IMR-90 (cell line): ENCODE data around the gene SERHL2. TPM values are rescaled to one million over a fixed set of nuclear protein-coding genes. Genes with fewer than 3 reads are reported as not detected.

Experiments
- POLR2A ChIP-seq: IDR thresholded peaks from 2 replicates; pipeline ENCODE4 v1.6.1; 2012; ENCODE audit warnings: mild to moderate bottlenecking, low read depth, low read length
- RCOR1 ChIP-seq: IDR thresholded peaks from 2 replicates; pipeline ENCODE4 v1.6.1; 2012; ENCODE audit warnings: mild to moderate bottlenecking, low read length, improper control_type of control experiment; ENCODE audit not compliant: insufficient replicate concordance
- USF2 ChIP-seq: fragments of 150-350 bp; IDR thresholded peaks from 2 replicates; pipeline ENCODE4 v1.6.1; 2017; ENCODE audit warnings: mild to moderate bottlenecking, antibody characterized with exemption, low read length, low read depth
- polyA plus RNA-seq, 3 experiments: library from polyadenylated mRNA; depleted of rRNA; stranded (reverse); fragments of >200 nt; gene quantifications; 2 replicates each; pipeline ENCODE4 v1.2.3, GENCODE V29; 2012; ENCODE audit warnings: low replicate concordance in 1 of 3
- total RNA-seq: library from RNA; depleted of rRNA; stranded (reverse); fragments of >200 nt; gene quantifications from 2 replicates; pipeline ENCODE4 v1.2.3, GENCODE V29; 2012

The SERHL2 gene
- total and polyA plus RNA-seq, 2 of the 4 experiments (the other 2 are of a cell fraction) = 4.5 to 5.0 TPM

- TF ChIP-seq USF2 = no peak
- TF ChIP-seq RCOR1 = peak; percentile 22
- TF ChIP-seq POLR2A = no peak; the same call in none of the 2 replicates
Measured at GRCh38 chr22:42614312-42615091, 60.7 kb downstream of the SERHL2 start, which contains the start of gene POLDIP3 (continued).
